ENCODE measurements around the gene UST.

The UST gene

DNA sequence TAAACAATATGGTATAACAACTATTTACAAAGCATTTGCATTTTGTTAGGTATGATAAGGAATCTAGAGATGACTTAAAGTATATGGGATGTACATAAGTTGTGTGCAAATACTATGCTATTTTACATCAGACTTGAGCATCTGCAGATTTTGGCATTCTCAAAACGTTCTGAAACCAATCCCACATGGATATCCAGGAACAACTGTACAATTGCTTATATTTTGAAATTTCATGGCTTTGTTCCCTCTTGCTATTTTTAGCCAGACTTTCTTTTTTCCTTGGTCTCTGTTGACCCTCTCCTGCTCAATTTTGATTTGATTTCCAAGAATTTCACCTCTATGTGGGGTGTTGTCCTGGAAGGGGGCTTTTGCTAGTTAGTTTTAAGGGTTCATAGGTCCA is 32.9 kb upstream of the UST start:
- Histone ChIP-seq H3K27me3 (ENCODE audit: insufficient read depth, low read length, poor library complexity, severe bottlenecking) (no peaks in the 10 kb centered on the region), H3K9me2 (replicated peaks; ENCODE audit: low read depth, low read length) (no peaks in the 10 kb centered on the region), H4K20me1 (ENCODE audit: insufficient read depth, low read length, poor library complexity, severe bottlenecking) (no peaks in the 10 kb centered on the region), H3K36me3 (ENCODE audit: insufficient read depth, low read length) (no peaks in the 10 kb centered on the region), H2AFZ (ENCODE audit: low read length) (no peak overlapping the region), H3K4me1 (ENCODE audit: insufficient read depth, low read length, poor library complexity, severe bottlenecking) (no peaks in the 10 kb centered on the region), H3F3A (ENCODE audit: low read depth) (no peaks in the 10 kb centered on the region), H3K4me3 (ENCODE audit: low read length, poor library complexity, severe bottlenecking) (no peak overlapping the region), H3K79me2 (ENCODE audit: insufficient read depth, low read length) (no peaks in the 10 kb centered on the region), H3K9me3 (ENCODE audit: insufficient read depth, low read depth, low read length) (peaks cover 3% of the 10 kb centered on the region; the same call in 1 of the 2 replicates), H3K4me2 (ENCODE audit: low read depth, low read length, poor library complexity, severe bottlenecking) (no peak overlapping the region), H3K9ac (ENCODE audit: low read depth, low read length, poor library complexity, severe bottlenecking) (no peak overlapping the region)
- no peak for TF ChIP-seq EZH2phosphoT487 (IDR thresholded peaks at IDR 0.05; ENCODE audit: borderline replicate concordance)
- TF ChIP-seq, protein P1, sequence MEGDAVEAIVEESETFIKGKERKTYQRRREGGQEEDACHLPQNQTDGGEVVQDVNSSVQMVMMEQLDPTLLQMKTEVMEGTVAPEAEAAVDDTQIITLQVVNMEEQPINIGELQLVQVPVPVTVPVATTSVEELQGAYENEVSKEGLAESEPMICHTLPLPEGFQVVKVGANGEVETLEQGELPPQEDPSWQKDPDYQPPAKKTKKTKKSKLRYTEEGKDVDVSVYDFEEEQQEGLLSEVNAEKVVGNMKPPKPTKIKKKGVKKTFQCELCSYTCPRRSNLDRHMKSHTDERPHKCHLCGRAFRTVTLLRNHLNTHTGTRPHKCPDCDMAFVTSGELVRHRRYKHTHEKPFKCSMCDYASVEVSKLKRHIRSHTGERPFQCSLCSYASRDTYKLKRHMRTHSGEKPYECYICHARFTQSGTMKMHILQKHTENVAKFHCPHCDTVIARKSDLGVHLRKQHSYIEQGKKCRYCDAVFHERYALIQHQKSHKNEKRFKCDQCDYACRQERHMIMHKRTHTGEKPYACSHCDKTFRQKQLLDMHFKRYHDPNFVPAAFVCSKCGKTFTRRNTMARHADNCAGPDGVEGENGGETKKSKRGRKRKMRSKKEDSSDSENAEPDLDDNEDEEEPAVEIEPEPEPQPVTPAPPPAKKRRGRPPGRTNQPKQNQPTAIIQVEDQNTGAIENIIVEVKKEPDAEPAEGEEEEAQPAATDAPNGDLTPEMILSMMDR (conservative IDR thresholded peaks at IDR 0.05; ENCODE audit: low read length) = no peak

GRCh38 chr6:148716811-148717210 is 30.0 kb upstream of the UST start:
- no peak overlapping the region for H3K4me2 ChIP-seq (ENCODE audit: low read depth, low read length, poor library complexity, severe bottlenecking)
- TF ChIP-seq, protein P1 (conservative IDR thresholded peaks at IDR 0.05; ENCODE audit: low read length) = no peak
- no peak for TF ChIP-seq EZH2phosphoT487 (IDR thresholded peaks at IDR 0.05; ENCODE audit: borderline replicate concordance)

GRCh38 chr6:148720406-148720805 is 26.4 kb upstream of the UST start:
- no peak overlapping the region for H3K4me2 ChIP-seq (ENCODE audit: low read depth, low read length, poor library complexity, severe bottlenecking)
- TF ChIP-seq, protein P1 (conservative IDR thresholded peaks at IDR 0.05; ENCODE audit: low read length) = no peak
- no peak for TF ChIP-seq EZH2phosphoT487 (IDR thresholded peaks at IDR 0.05; ENCODE audit: borderline replicate concordance)
- no peaks in the 10 kb centered on the region for H3K79me2 ChIP-seq (ENCODE audit: insufficient read depth, low read length)

More at GRCh38 chr6:148716811-148717210, 30.0 kb upstream of the UST start:
- Histone ChIP-seq H3F3A (ENCODE audit: low read depth) (no peaks in the 10 kb centered on the region), H3K4me1 (ENCODE audit: insufficient read depth, low read length, poor library complexity, severe bottlenecking) (no peaks in the 10 kb centered on the region), H3K9me2 (replicated peaks; ENCODE audit: low read depth, low read length) (no peaks in the 10 kb centered on the region), H3K9me3 (ENCODE audit: insufficient read depth, low read depth, low read length) (peaks cover 3% of the 10 kb centered on the region; the same call in 1 of the 2 replicates), H3K9ac (ENCODE audit: low read depth, low read length, poor library complexity, severe bottlenecking) (no peak overlapping the region), H2AFZ (ENCODE audit: low read length) (no peak overlapping the region), H3K27me3 (ENCODE audit: insufficient read depth, low read length, poor library complexity, severe bottlenecking) (no peaks in the 10 kb centered on the region), H4K20me1 (ENCODE audit: insufficient read depth, low read length, poor library complexity, severe bottlenecking) (no peaks in the 10 kb centered on the region), H3K4me3 (ENCODE audit: low read length, poor library complexity, severe bottlenecking) (no peak overlapping the region), H3K79me2 (ENCODE audit: insufficient read depth, low read length) (no peaks in the 10 kb centered on the region), H3K36me3 (ENCODE audit: insufficient read depth, low read length) (no peaks in the 10 kb centered on the region)

More at GRCh38 chr6:148720406-148720805, 26.4 kb upstream of the UST start:
- H3K27me3 ChIP-seq (ENCODE audit: insufficient read depth, low read length, poor library complexity, severe bottlenecking) = no peaks in the 10 kb centered on the region
- H3K36me3 ChIP-seq (ENCODE audit: insufficient read depth, low read length) = no peaks in the 10 kb centered on the region
- H4K20me1 ChIP-seq (ENCODE audit: insufficient read depth, low read length, poor library complexity, severe bottlenecking) = no peaks in the 10 kb centered on the region
- H3K9ac ChIP-seq (ENCODE audit: low read depth, low read length, poor library complexity, severe bottlenecking) = no peak overlapping the region
- H3F3A ChIP-seq (ENCODE audit: low read depth) = no peaks in the 10 kb centered on the region
- H3K4me3 ChIP-seq (ENCODE audit: low read length, poor library complexity, severe bottlenecking) = no peak overlapping the region
- peaks cover 5% of the 10 kb centered on the region; the same call in 1 of the 2 replicates for H3K9me3 ChIP-seq (ENCODE audit: insufficient read depth, low read depth, low read length)
- no peak overlapping the region for H2AFZ ChIP-seq (ENCODE audit: low read length)
- H3K4me1 ChIP-seq (ENCODE audit: insufficient read depth, low read length, poor library complexity, severe bottlenecking) = no peaks in the 10 kb centered on the region
- H3K9me2 ChIP-seq (replicated peaks; ENCODE audit: low read depth, low read length) = no peaks in the 10 kb centered on the region

Measured in Loucy (cell line).